ENCODE results near the gene DHFR2. TPM values are rescaled to one million over a fixed set of nuclear protein-coding genes. Genes with fewer than 3 reads are reported as not detected.

Gene DHFR2
- polyA plus RNA-seq, 4 donors, result 10.0 to 14.4 (median 10.8) TPM

- DNase-seq (ENCODE audit: low read depth in 4 of 4, low spot score in 3 of 4), result no peak
Measured at GRCh38 chr3:94008253-94008652, 54.5 kb downstream of the DHFR2 start.

Other genes starting within 250 kb of the DHFR2 start
- 10 to 100 TPM; 34.7 to 52.4 (median 42.9) TPM for gene PROS1, start 89.0 kb downstream of the DHFR2 start, polyA plus RNA-seq (ENCODE audit: insufficient read length in 4 of 4)
- gene ARL13B, start 82.8 kb downstream of the DHFR2 start, polyA plus RNA-seq (ENCODE audit: insufficient read length in 4 of 4), result 10 to 100 TPM; 16.7 to 23.5 (median 20.5) TPM
- gene STX19, start 34.3 kb downstream of the DHFR2 start, polyA plus RNA-seq (ENCODE audit: insufficient read length in 4 of 4), result under 1 TPM in 3 of 4 donors, not detected in 1; 0.26 to 0.33 (median 0.30) TPM
- 10 to 100 TPM; 11.4 to 15.4 (median 13.7) TPM for gene NSUN3, start 145 bp upstream of the DHFR2 start, polyA plus RNA-seq (ENCODE audit: insufficient read length in 4 of 4)

All from left renal pelvis (tissue), 4 donors.